GM12878 (cell line): Measurements from ENCODE around the gene R3HDM1. TPM values are rescaled to one million over a fixed set of nuclear protein-coding genes. Genes with fewer than 3 reads are reported as not detected.

Source experiments
- ATAC-seq: fragments of 200-7000 bp; cut with Tn5 transposase; 3 replicates; pipeline ENCODE4 v1.9.1; 2020; ENCODE audit warnings: mild to moderate bottlenecking, moderate library complexity
- BruUV-seq: library from RNA; stranded (reverse); fragments of 400-500 nt; replicated peaks from 2 replicates; lab custom pipeline; 2021; lab: Mats Ljungman, UMichigan
- CTCF ChIA-PET: fragments of 300-600 bp; sonication (Branson Sonifier 250); formaldehyde crosslinking; extraction: SDS; loops from one replicate; lab custom pipeline; 2021; ENCODE audit warnings: inconsistent platforms; lab: Yijun Ruan, JAX
- POLR2A ChIA-PET: fragments of 350-600 bp; formaldehyde crosslinking; extraction: SDS; loops from one replicate; lab custom pipeline; 2021; ENCODE audit warnings: inconsistent platforms; lab: Charles Lee
- RAD21 ChIA-PET: fragments of 300-600 bp; sonication (Branson Sonifier 250); formaldehyde crosslinking; loops from one replicate; lab custom pipeline; 2023; ENCODE audit warnings: antibody characterized with exemption; ENCODE audit not compliant: unreplicated experiment; lab: Charles Lee
- SMC1A ChIA-PET: fragments of 300-600 bp; sonication (Branson Sonifier 250); formaldehyde crosslinking; loops from one replicate; lab custom pipeline; 2023; ENCODE audit not compliant: unreplicated experiment, uncharacterized antibody; lab: Charles Lee
- DNase-seq: peaks from one replicate; pipeline ENCODE4 v3.0.0-alpha.2; 2011; ENCODE audit warnings: low read depth, low spot score
- FAIRE-seq: peaks from 3 replicates; lab custom pipeline; 2011; peaks lifted over from hg19 to GRCh38; lab: Jason Lieb, UNC
- H2AFZ ChIP-seq: 2 replicates; pipeline ENCODE4 v1.6.0; 2011; ENCODE audit warnings: low read depth, low read length, control low read depth; ENCODE audit not compliant: control insufficient read depth
- H3K27ac ChIP-seq: 2 replicates; pipeline ENCODE4 v1.5.1; 2011; ENCODE audit warnings: control low read depth; ENCODE audit not compliant: control insufficient read depth, insufficient read depth
- H3K27me3 ChIP-seq, 2 experiments: replicated peaks in 1 of 2; 2 replicates each; pipeline versions ENCODE4 v1.6.0 to v1.6.1; 2011; ENCODE audit warnings: low read length in 1 of 2; ENCODE audit not compliant: control insufficient read depth in 2 of 2, insufficient read depth in 2 of 2
- H3K36me3 ChIP-seq, 2 experiments: 2 replicates each; pipeline ENCODE4 v1.5.1; 2011; ENCODE audit warnings: low read length in 1 of 2; ENCODE audit not compliant: control insufficient read depth in 2 of 2, insufficient read depth in 2 of 2
- H3K4me1 ChIP-seq: 2 replicates; pipeline ENCODE4 v1.6.1; 2011; ENCODE audit warnings: mild to moderate bottlenecking, low read length, moderate library complexity, mixed read lengths; ENCODE audit not compliant: control insufficient read depth, insufficient read depth
- H3K4me2 ChIP-seq: 2 replicates; pipeline ENCODE4 v1.6.0; 2011; ENCODE audit warnings: control low read depth; ENCODE audit not compliant: control insufficient read depth, insufficient read depth
- H3K4me3 ChIP-seq: fragments of 200-600 bp; sonication (generic); 2 replicates; pipeline ENCODE4 v1.5.1; 2016
- H3K79me2 ChIP-seq: 2 replicates; pipeline ENCODE4 v1.6.0; 2011; ENCODE audit warnings: low read length; ENCODE audit not compliant: control insufficient read depth, insufficient read depth
- H3K9ac ChIP-seq: 2 replicates; pipeline ENCODE4 v1.8.0; 2011; ENCODE audit warnings: low read length, control low read depth, mixed read lengths; ENCODE audit not compliant: control insufficient read depth, insufficient read depth
- H3K9me3 ChIP-seq: replicated peaks from 3 replicates; pipeline ENCODE4 v1.5.1; 2011; ENCODE audit warnings: mild to moderate bottlenecking, low read length; ENCODE audit not compliant: control insufficient read depth, insufficient read depth
- H4K20me1 ChIP-seq: 2 replicates; pipeline ENCODE4 v1.6.0; 2011; ENCODE audit not compliant: control insufficient read depth, insufficient read depth
- ATF2 ChIP-seq: IDR thresholded peaks from 2 replicates; pipeline ENCODE4 v1.6.1; 2012; ENCODE audit warnings: low read length, inconsistent platforms
- CBX3 ChIP-seq: fragments of 200-600 bp; sonication (generic); IDR thresholded peaks from 2 replicates; pipeline ENCODE4 v1.6.1; 2016; ENCODE audit warnings: low read depth, borderline replicate concordance
- EED ChIP-seq: sonication (generic); IDR thresholded peaks from 2 replicates; pipeline ENCODE4 v1.6.1; 2016; ENCODE audit warnings: antibody characterized with exemption, low read depth
- EP300 ChIP-seq, 2 experiments: fragments of 150-350 bp in 1 of 2; IDR thresholded peaks; 2 replicates each; pipeline ENCODE4 v1.6.1; 2011 to 2012; ENCODE audit warnings: low read depth in 2 of 2, low read length in 2 of 2, borderline replicate concordance in 1 of 2, improper control_type of control experiment in 1 of 2, inconsistent platforms in 1 of 2; ENCODE audit not compliant: control insufficient read depth in 1 of 2
- ETV6 ChIP-seq, 2 experiments: fragments of 450-650 bp in 1 of 2; IDR thresholded peaks in 1 of 2; conservative IDR thresholded peaks in 1 of 2; 2 replicates each; pipeline ENCODE4 v1.6.1; 2014; ENCODE audit warnings: antibody characterized with exemption in 1 of 2, borderline replicate concordance in 1 of 2, low read depth in 1 of 2, mild to moderate bottlenecking in 1 of 2, moderate library complexity in 1 of 2
- HDAC2 ChIP-seq: fragments of 200-600 bp; sonication (generic); IDR thresholded peaks from 2 replicates; pipeline ENCODE4 v1.6.1; 2017
- IRF4 ChIP-seq: IDR thresholded peaks from 2 replicates; pipeline ENCODE4 v1.6.1; 2011; ENCODE audit warnings: low read depth, low read length
- JUNB ChIP-seq: IDR thresholded peaks from 2 replicates; pipeline ENCODE4 v1.6.1; 2016; ENCODE audit warnings: antibody characterized with exemption, mild to moderate bottlenecking
- KLF5 ChIP-seq: fragments of 450-650 bp; IDR thresholded peaks from 2 replicates; pipeline ENCODE4 v1.6.1; 2014; ENCODE audit warnings: mild to moderate bottlenecking; ENCODE audit not compliant: partially characterized antibody
- MTA3 ChIP-seq: IDR thresholded peaks from 2 replicates; pipeline ENCODE4 v1.6.1; 2012; ENCODE audit warnings: low read length, inconsistent platforms, borderline replicate concordance
- PAX5 ChIP-seq: IDR thresholded peaks from 2 replicates; pipeline ENCODE4 v1.6.1; 2011; ENCODE audit warnings: low read depth, low read length, borderline replicate concordance
- PAX8 ChIP-seq: fragments of 450-650 bp; IDR thresholded peaks from 2 replicates; pipeline ENCODE4 v1.6.1; 2017; ENCODE audit warnings: mild to moderate bottlenecking, moderate library complexity
- POLR2A ChIP-seq: IDR thresholded peaks from 2 replicates; pipeline ENCODE4 v1.6.1; 2011; ENCODE audit warnings: low read depth, mild to moderate bottlenecking, low read length
- RB1 ChIP-seq: fragments of 450-650 bp; formaldehyde crosslinking; IDR thresholded peaks from 2 replicates; pipeline ENCODE4 v1.6.1; 2017; ENCODE audit warnings: mild to moderate bottlenecking, borderline replicate concordance
- SIX5 ChIP-seq: IDR thresholded peaks from 2 replicates; pipeline ENCODE4 v1.6.1; 2011; ENCODE audit warnings: mild to moderate bottlenecking, low read depth, low read length, moderate library complexity; ENCODE audit not compliant: severe bottlenecking
- SRF ChIP-seq, 2 experiments: IDR thresholded peaks; 2 replicates each; pipeline ENCODE4 v1.6.1; 2011; ENCODE audit warnings: low read depth in 2 of 2, low read length in 2 of 2, mild to moderate bottlenecking in 1 of 2, moderate library complexity in 1 of 2
- SUPT20H ChIP-seq: IDR thresholded peaks from 2 replicates; pipeline ENCODE4 v1.6.1; 2011; ENCODE audit warnings: low read depth, mild to moderate bottlenecking, low read length, moderate library complexity, borderline replicate concordance; ENCODE audit not compliant: control insufficient read depth
- SUZ12 ChIP-seq: fragments of 200-600 bp; sonication (generic); IDR thresholded peaks from one replicate; pipeline ENCODE4 v1.6.1; 2018; ENCODE audit warnings: antibody characterized with exemption, mild to moderate bottlenecking; ENCODE audit not compliant: unreplicated experiment
- TCF12 ChIP-seq: IDR thresholded peaks from 2 replicates; pipeline ENCODE4 v1.6.1; 2011; ENCODE audit warnings: low read depth, mild to moderate bottlenecking, low read length
- in situ Hi-C: fragments of 300-500 bp; cut with MboI; formaldehyde crosslinking; loops from 9 replicates; pipeline ENCODE4 v1.14.3; 2018; ENCODE audit warnings: mixed read lengths
- intact Hi-C: fragments of 100-400 bp; cut with micrococcal nuclease; formaldehyde crosslinking; loops from one replicate; pipeline ENCODE4 v1.14.2; 2022; ENCODE audit not compliant: unreplicated experiment
- polyA plus RNA-seq, 11 experiments: library from polyadenylated mRNA; depleted of rRNA in 4 of 11; unstranded in 6 of 11; stranded (reverse) in 5 of 11; fragments of >200 nt; fragmentation: Nextera tagmentation in 4 of 11; fragmentation: Illumina TruSeq in 1 of 11; extraction: Ambion mirVana in 4 of 11; extraction: Trizol in 1 of 11; gene quantifications; 1 replicate in 1 of 11; 2 replicates in 10 of 11; pipeline versions ENCODE4 v1.2.1 to v1.2.3, GENCODE V29; 2011 to 2016; ENCODE audit warnings: inconsistent platforms in 2 of 11, missing spikeins in 2 of 11, low read depth in 1 of 11
- total RNA-seq, 4 experiments: library from RNA; depleted of rRNA in 3 of 4; stranded (reverse); fragments of >200 nt in 3 of 4; fragmentation: Illumina TruSeq in 1 of 4; extraction: Trizol in 1 of 4; gene quantifications; 2 replicates each; pipeline versions ENCODE4 v1.2.1 to v1.2.3, GENCODE V29; 2013 to 2021
- TF ChIP-seq, protein P1 (sequence below): IDR thresholded peaks from 2 replicates; pipeline ENCODE4 v1.6.1; 2012; ENCODE audit warnings: low read depth, low read length, improper control_type of control experiment

Gene R3HDM1
- total and polyA plus RNA-seq, 10 of the 15 experiments (the other 5 are each of a cell fraction or from before 2014, with no cell fraction given): 16.8 to 89.6 (median 47.7) TPM

DNA sequence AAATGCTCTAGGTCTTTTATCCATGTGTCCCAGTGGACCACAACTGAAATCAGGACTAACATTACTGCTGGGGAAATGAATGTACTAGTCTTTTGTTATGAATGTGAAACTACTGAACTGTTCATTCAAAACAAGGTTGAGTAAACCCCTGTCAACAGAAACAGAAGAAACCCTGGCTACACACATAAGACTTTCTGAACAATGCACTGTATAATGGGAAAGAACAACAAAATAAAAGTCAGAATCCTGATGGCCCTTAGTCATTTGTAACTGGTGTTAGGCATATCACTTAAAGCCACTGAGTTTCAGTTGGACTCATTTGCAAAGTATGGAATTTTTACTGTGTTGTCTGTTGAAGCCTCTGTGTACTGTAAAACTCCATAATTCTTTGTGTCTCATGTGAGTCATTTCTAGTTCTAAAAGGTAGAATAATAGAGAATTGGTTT lies 133.4 kb downstream of the R3HDM1 start:
- Histone ChIP-seq H3K4me2 (0 out of 2 replicates have a peak overlapping the region, but pooled peaks have one; percentile 9), H2AFZ (no peak overlapping the region), H3K36me3 (peaks cover 0 to 17% of the 10 kb centered on the region in 2 experiments), H3K4me3 (no peak overlapping the region), H4K20me1 (no peaks in the 10 kb centered on the region), H3K4me1 (peaks cover 4% of the 10 kb centered on the region; the same call in 1 of the 2 replicates), H3K27ac (0 out of 2 replicates have a peak overlapping the region, but pooled peaks have one; percentile 35), H3K79me2 (no peaks in the 10 kb centered on the region), H3K27me3 (no peaks in the 10 kb centered on the region), H3K9me3 (no peaks in the 10 kb centered on the region), H3K9ac (no peak overlapping the region)
- no TSS peak for BruUV-seq
- RAD21 ChIA-PET: interaction anchor here (1.2 kb wide), 1 partner anchor 45 kb away, joined by 7 read pairs; no protein-coding TSS in a partner anchor
- CTCF ChIA-PET: interaction anchor here (1.4 to 1.7 kb wide), 4 partner anchors 10 to 45 kb away, joined by 3 to 8 read pairs (median 4); no protein-coding TSS in a partner anchor
- in situ Hi-C loops: no loop called here
- peak; percentile 93 for ATAC-seq
- DNase-seq: peak; percentile 44
- intact Hi-C loops: no loop called here
- SMC1A ChIA-PET: interaction anchor here (0.7 to 2.2 kb wide), 9 partner anchors 9 to 713 kb away, joined by 3 to 8 read pairs (median 4); no protein-coding TSS in a partner anchor
- POLR2A ChIA-PET: interaction anchor here (0.5 to 0.8 kb wide), 2 partner anchors 18 to 25 kb away, joined by 3 read pairs; no protein-coding TSS in a partner anchor
- FAIRE-seq: peak; percentile 96
- peak in 1 of 2 experiments; percentile 44; a peak in 1 of 4 replicates for TF ChIP-seq SRF (IDR thresholded peaks at IDR 0.05; ENCODE audit: low read depth in 2 of 2, low read length in 2 of 2)
- TF ChIP-seq HDAC2: no peak
- TF ChIP-seq SUZ12: no peak
- TF ChIP-seq KLF5: no peak
- TF ChIP-seq CBX3: no peak
- TF ChIP-seq ETV6 (conservative IDR thresholded peaks at IDR 0.05 in 1 of 2, IDR thresholded peaks at IDR 0.05 in 1 of 2; ENCODE audit: borderline replicate concordance in 1 of 2, low read depth in 1 of 2): peak in 1 of 2 experiments; percentile 72; a peak in 1 of 4 replicates
- TF ChIP-seq ATF2: peak; percentile 72
- no peak for TF ChIP-seq PAX8
- TF ChIP-seq EP300 (IDR thresholded peaks at IDR 0.05; ENCODE audit: borderline replicate concordance in 1 of 2, control insufficient read depth in 1 of 2, low read depth in 2 of 2, low read length in 2 of 2): peak; percentile 61 to 81; a peak in 3 of 4 replicates
- peak; percentile 98 for TF ChIP-seq EED
- TF ChIP-seq SIX5: no peak
- TF ChIP-seq MTA3: peak; percentile 68; the same call in 1 of the 2 replicates
- peak; percentile 99 for TF ChIP-seq JUNB
- TF ChIP-seq POLR2A: no peak
- TF ChIP-seq SUPT20H: no peak
- TF ChIP-seq PAX5: peak; percentile 84
- 0 out of 2 replicates have a peak, but pooled peaks have one; percentile 10 for TF ChIP-seq TCF12
- peak; percentile 97 for TF ChIP-seq IRF4
- TF ChIP-seq, protein P1, sequence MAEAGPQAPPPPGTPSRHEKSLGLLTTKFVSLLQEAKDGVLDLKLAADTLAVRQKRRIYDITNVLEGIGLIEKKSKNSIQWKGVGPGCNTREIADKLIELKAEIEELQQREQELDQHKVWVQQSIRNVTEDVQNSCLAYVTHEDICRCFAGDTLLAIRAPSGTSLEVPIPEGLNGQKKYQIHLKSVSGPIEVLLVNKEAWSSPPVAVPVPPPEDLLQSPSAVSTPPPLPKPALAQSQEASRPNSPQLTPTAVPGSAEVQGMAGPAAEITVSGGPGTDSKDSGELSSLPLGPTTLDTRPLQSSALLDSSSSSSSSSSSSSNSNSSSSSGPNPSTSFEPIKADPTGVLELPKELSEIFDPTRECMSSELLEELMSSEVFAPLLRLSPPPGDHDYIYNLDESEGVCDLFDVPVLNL: no peak
- no peak for TF ChIP-seq RB1
